NCI-H446 (cell line): ENCODE measurements around the gene MAGT1.
A peak's percentile ranks its signal among the peaks of the same experiment; 100 is the strongest.
"Not testable (repeated sequence)": the region's sequence is repeated elsewhere in the genome, so short reads cannot be mapped to it uniquely, and the experiment has no call there.

Experiments
- DNase-seq, 2 experiments: peaks; one replicate each; lab custom pipeline; 2025; lab: John Stamatoyannopoulos, UW

MAGT1 gene

DNA sequence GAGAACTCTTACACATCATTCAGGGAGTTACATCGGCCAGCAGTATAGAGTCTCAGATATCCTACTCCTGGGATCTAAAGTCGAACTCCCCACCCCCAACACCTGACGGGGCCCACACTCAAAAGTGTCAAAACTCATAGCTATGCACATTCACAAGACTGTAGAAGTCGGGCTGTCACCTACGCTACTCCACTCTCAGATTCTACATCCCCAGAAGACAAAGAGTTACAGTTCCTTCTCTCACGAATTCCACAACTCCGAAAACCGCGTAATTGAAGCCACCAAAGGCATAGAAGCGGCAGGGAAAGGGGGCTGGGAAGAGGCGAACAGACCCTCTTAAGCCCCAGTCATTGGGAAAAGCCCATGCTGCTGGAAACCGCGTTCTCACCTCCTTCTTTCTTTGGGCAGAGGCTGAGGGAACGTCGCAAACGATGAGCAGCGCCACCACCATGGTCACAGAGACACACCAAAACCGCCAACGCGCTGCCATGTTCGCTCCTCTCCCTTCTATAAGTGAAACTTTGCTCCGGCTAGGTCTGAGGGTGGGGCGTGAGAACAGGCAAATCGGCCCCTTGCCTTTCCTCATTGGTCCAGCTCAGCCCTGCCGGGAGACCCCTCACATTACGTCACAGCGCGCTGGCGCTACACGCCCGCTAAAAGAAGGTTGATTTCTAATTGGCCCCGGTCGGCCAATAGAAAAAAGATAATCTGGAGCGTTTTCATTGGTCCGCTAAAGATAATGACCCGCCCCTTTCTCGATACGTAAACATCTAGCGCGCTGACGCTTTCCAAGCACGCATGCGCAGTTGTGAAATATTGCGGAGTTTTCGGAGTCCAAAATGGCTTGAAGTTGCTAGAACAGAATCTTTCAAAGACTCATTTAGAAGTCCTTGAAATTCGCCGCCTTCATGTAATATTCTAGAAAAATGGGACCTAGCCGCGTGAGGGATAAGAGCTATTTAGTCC lies at the start of gene MAGT1:
MAGT1 (minus strand) TSS at position 515 of the 966 bp plus-strand sequence; CDS start at position 490, 25 bp downstream.
- peak; percentile 95 to 97 for DNase-seq

DNA sequence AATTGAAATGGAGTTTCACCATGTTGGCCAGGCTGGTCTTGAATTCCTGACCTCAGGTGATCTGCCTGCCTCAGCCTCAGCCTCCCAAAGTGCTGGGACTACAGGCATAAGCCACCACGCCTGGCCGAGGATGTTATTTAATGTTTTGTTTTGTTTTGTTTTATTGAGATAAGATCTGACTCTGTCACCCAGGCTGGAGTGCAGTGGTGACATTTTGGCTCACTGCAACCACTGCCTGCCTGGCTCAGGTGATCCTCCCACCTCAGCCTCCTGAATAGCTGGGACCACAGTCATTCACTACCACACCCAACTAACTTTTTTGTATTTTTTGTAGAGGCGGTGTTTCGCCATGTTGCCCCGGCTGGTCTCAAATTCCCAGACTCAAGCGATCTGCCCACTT lies 49.8 kb upstream of the MAGT1 start:
- not testable (repeated sequence) for DNase-seq

DNA sequence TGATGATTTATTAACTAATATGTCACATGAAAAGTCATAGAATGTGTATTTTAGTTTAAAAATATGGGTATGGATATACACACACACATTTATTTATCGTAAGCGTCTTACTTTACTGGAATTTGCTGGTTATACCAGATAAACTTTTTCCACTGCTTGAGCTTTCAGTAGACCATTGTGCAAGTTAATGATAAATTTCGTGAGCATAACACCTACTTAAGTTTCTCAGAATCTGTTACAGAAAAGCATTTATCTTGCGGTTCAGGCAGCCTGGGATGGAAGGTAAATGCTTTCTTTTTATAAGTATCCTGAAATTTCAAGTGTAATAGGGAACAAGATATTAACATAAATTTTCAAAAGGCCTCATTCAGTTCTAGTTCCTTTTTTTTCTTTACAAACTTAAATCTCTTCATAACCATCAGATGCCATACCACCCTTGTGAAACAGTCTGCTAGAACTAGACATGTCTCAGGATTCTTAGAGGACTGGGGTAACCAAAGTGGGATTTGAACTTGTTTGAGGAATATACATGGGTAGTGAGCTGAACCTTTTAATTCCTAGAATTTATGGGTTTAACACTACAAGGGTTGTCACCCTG lies 42.9 kb upstream of the MAGT1 start:
- no peak for DNase-seq

DNA sequence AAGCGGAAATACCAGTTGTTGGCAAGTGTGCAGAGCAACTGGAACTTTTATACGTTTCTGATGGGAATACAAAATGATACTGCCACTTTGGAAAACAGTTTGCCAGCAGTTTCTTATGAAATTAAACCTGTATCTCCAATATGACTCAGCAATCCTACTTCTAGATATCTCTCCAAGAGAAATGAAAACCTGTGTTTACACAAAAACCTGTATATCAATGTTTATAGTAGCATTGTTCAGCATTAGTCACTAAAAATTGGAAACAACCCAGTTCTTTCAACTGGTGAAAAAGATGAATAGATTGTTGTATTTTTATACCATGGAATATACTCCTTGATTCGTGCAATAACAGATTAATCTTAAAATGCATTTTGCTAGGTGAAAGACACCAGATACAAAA lies 42.1 kb upstream of the MAGT1 start:
- no peak for DNase-seq

DNA sequence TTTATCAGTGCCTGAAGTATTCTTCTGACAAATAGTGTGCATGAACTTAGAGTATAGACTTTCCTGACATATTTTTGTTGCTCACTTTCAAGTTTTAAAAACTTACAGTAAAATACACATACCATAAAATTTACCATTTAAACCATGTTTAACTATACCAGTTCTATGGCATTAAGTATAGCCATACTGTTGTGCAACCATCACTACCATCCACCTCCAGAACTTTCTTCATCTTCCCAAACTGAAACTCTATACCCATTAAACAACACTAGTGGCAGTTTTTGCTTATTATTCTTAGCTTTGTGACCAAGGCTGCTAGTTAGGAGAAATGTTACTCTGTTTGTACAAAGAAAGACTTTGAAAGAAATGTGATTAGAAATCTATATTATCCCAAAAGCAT lies 41.1 kb upstream of the MAGT1 start:
- no peak for DNase-seq

DNA sequence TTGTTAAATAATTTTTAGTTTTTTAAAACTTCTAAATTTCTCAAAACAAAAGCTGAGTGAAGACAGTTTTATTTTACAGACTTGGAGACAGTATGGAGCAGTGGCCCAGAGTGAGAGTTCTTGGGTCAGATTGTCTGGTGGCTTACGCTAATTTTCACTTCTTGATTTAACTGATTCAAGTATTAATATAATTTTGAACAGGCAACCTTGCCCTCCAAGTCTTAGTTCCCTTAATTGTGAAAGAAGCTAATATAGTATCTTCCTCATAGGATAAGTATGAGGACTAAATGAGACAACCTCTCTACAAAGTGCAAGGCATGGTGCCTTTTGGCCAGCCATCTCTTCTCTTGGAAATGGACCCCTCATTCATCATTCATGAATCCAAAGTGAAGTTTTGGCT lies 40.7 kb upstream of the MAGT1 start:
- DNase-seq: no peak

DNA sequence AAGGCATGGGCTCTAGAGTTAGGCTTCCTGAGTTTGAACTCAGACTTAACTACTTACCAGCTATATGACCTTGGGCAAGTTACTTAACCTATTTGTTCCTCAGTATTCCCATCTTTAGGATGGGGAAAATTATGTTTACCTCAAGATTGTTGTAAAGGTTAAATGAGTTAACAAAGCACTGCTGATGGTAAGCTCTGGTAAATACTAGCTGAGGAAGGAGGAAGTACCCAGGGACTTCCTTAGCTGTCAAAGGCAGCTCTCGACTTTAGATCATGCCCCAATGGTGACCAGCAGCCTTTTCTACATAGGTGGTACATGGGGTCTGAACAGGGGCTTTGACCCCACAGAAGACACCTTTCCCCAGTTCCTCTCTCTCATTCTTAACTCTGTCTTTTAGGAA lies 35.3 kb upstream of the MAGT1 start:
- no peak for DNase-seq

DNA sequence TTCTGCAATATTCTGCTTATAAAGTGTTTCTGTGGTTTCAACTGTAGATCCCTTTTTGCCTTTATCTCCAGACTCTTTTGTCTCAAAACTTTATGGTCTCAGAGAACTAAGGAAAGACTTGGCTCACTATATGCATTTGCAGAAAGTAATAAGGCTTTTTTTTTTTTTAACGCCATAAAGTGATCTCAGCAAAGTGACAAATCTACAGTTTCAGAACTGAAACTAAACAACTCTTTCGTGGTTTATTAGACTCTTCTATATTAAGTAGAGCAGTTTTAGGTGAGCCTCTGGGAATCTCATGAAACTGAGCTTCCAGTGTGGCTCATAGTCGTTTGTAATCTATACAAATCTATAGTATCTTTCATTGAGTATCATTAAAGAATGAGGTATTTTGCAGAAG lies 30.5 kb upstream of the MAGT1 start:
- DNase-seq: no peak

DNA sequence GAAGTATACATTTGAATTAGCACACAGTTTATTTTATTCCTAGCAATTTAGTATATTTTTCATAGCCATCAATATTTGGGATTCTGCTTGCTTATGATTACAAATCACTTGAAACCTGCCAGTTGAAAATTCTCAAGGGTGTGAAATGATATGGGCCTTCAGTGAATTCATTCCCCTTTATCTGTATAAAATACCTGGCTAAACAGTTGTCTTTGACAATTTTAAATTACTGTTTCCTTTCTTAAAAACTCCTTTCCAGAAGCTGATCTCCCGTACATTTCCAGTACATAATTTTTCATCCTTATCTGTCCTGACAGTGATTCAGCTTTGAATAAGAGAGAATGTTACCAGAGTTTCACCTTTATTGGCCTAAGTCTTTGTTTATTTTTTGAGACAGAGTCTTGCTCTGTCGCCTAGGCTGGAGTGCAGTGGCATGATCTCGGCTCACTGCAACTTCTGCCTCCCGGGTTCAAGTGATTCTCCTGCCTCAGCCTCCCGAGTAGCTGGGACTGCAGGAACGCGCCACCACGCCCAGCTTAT lies 29.2 kb upstream of the MAGT1 start:
- no peak for DNase-seq

DNA sequence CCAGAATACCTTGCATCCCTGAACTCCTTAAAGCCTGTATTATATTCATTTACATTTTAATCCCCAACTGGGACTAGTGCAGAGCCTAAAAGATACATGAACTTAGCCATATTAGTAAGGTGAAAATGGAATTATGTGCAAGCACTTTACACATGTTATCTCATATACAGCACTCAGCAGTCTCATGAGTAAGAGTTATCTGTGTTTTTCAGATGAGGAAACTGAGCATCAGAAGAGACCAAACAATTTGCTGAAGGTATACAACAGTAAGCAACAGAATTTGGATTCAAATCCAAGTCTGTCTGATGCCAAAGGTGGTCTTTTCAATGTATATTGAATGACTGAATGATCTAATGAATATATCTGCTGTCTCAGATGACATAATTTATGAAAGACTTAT lies 27.6 kb upstream of the MAGT1 start:
- DNase-seq: no peak

DNA sequence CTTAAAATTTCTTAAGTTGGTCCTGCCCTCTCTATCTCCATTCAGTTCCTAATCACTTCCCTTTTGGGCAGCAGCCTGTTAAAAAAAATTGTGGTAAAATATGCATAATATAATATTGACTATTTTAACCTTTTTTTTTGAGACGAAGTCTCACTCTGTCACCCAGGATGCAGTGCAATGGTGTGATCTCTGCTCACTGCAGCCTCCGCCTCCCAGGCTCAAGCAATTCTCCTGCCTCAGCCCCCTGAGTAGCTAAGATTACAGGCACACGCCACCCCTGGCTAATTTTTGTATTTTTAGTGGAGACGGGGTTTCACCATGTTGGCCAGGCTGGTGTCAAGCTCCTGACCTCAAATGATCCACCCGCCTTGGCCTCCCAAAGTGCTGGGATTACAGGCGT lies 24.1 kb upstream of the MAGT1 start:
- DNase-seq: not testable (repeated sequence)

DNA sequence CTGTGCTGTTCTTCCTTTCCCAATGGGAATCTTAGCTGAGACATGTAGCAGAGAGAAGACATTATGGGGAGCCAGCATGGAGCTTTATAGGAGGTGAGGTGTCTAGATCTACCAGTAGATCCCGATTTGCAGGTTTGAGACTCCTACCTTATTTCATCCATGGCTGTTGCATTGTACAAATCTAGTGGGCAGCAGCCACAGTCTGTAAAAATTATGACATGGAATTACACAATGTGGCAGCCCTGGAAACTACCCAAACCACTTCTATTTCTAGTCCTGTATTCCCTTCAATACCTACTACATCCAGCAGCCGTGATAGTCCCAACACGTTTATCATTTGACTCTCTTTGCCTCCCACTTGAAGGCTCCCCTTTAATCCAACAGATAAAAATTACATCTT lies 23.3 kb upstream of the MAGT1 start:
- DNase-seq: no peak

DNA sequence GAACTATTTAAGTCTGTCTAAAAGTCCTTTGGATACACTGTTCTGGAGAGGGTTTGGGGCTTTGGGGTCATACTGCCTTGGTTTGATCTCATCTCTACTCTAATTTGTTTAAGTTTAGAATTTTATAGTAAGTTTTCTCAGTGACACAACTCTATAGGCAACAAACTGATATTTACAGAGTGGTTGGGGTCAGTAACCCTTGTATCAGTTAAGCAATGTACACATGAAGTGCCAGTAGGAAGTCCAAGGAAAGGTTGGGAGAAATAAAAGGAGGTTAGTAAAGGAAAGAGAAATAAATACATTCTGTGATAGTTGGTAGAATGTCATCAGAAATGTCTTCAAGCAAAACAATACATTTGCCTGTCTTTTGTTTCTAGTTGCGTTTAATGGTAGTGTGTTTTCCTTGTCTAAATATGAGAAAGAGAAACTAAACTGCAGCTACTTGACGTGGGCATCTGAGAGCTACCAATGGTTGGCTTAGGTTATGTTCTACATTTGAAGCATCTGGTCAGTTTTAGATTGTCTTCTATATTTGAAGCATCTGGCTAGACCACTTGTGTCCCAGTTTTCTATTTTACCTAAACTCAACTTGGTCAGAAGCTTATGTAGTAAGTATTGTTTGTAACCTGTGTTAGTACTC lies 22.2 kb upstream of the MAGT1 start:
- DNase-seq: no peak

DNA sequence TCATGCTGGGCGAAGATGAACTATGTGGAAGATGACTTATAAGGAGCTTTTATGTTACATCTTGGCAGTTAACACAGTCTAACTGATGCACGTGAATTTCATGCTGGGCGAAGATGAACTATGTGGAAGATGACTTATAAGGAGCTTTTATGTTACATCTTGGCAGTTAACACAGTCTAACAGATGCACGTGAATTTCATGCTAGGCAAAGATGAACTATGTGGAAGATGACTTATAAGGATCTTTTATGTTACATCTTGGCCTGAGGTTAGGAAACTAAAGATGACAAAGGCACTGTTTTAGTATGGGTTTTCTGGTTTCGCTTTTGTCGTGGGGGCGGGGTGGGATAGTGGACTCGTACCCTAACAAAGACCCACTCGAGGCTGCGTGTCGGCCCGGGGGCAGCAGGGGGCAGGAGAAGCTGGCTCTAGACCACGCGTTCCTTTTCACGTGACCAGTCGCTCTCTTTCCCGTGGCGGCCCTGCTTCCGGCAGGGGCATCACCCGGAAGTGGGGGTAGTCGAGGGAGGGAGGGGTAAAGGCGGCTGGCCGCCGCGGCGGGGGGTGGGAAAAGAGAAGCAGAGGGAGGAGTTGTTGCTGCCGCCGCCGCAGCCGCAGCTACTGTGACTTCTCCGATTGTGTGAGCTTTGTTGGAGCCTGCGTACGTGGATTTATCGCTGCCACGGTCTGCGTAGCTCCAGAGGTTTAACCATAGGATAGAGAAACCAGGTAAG lies 15.0 kb upstream of the MAGT1 start, which contains the start of gene ATP7A:
ATP7A (plus strand) TSS at position 586 of the 733 bp plus-strand sequence. CDS start 60,949 bp downstream, outside the sequence.
- DNase-seq: peak; percentile 56 to 88

DNA sequence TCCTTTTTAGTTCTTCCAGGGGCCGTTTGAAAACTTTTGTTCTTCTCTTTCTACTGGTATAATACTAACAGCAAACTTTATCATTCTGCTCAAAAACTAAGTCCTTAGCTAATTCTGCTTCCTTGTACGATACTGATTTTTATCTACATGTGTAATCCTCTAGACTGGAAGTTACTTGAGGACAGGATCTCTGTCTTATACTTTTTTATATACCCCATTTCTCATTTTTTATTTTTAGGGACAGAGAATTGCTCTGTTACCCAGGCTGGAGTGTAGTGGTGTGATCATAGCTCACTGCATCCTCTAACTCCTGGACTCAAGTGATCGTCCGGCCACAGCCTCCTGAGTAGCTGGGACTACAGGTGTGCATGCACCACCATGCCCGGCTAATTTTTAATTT lies 6.3 kb upstream of the MAGT1 start:
- DNase-seq: no peak

DNA sequence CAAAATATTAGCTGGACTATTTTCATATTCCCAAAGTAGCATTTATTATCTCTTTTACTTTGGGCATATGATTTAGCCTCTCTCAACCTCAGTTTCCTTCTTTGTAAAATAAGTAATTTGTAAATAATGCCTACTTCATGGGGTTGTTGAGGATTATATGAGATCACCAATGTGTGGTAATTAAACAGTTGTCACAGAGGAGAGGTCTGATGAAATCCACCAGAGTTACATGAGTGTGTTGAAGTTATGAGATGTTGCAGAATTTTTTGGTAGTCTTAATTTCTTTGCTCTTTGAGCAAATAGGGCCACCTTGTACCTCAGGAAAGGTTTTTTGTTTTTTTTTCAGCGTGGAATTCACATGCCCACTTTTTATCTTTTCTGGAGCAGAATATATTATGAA lies 5.5 kb upstream of the MAGT1 start:
- no peak for DNase-seq

DNA sequence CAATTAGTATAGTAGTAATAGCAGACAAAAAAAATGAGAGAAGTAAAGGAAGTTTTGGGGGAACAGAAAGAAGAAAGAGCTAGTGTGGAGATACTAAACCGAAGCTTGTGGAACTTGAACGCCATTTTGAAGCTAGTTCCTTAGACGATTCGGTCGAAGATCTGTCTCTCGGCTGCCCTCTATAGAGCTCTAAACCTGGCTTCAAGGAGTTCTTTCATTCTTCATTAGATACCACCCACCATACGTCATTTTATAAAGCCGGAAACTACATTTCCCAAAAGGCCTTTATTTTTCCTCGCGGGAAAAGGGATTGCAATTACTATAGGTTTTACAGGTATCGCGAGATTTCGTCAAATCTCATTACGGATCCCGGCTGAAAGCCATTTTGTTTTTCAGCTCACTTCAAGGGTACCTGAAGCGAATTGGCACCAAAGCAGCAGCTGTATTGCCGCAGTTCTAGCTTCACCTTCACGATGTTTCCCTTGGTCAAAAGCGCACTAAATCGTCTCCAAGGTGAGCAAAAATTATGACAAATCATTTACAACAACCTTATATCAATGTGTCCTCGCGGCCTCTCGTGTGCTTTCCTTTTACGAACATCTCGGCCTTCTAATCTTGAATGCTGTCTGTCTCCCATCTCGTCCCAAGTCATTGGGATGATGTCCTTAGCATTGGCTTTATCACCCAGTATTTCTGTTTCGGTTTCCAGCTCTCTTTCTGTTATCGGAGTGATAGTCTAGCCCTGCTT lies 4.0 kb upstream of the MAGT1 start, which contains the start of gene COX7B:
COX7B (plus strand) TSS at position 388 of the 748 bp plus-strand sequence; CDS start at position 474, 86 bp downstream.
- peak; percentile 90 to 96 for DNase-seq

DNA sequence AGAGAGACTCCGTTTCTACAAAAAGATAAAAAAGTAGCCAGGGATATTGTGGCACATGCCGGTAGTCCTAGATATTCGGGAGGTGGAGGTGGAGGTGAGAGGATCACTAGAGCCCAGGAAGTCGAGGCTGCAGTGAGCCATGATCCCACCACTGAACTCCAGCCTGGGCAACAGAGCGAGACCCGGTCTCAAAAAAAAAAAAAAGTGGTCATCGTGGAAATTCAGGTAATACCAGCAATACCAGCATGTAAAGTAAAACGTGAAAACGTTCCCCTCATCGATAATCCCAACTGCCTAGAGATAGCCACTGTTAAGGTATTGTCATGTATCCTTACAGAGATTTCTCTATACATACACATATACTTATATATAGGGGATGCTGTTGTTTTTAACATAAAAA lies 1.5 kb downstream of the MAGT1 start:
- no peak for DNase-seq

DNA sequence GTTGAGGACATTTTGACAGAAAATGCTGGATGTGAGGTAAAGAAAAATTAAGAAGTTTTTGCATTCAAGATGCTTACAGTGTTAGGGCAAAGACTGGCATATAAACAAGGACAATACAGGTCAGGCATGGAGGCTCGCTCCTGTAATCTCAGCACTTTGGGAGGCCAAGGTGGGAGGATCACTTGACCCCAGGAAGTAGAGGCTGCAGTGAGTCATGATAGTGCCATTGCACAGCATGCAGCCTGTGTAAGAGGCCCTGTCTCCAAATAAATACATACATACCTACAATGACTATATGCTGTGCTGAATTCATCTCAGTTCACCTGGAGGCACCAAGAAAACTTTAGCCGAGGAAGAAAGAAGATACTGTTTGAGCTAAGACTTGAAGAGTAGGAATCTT lies 2.3 kb downstream of the MAGT1 start:
- DNase-seq: no peak

DNA sequence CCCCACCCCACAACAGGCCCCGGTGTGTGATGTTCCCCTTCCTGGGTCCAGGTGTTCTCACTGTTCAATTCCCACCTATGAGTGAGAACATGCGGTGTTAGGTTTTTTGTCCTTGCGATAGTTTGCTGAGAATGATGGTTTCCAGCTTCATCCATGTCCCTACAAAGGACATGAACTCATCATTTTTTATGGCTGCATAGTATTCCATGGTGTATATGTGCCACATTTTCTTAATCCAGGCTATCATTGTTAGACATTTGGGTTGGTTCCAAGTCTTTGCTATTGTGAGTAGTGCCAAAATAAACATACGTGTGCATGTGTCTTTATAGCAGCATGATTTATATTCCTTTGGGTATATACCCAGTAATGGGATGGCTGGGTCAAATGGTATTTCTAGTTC lies 13.8 kb downstream of the MAGT1 start:
- DNase-seq: not testable (repeated sequence)

DNA sequence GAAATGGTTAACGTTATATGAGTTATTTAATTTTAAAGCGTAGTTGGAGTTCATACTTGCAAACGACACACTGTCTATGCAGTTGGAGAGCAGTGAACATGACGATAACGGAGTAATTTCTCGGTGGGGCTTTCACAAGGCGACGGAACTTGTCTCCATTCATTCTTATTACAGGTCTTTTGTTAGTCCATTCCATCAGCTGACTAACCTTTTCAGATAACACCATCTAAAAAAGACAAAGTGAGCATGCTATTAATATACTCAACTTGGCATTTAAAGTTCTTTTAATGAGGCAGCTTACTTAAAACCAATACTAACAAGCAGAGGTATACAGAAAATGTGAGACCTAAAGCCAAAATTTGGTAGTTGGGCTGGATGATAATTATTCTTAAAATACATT lies 19.9 kb downstream of the MAGT1 start:
- DNase-seq: no peak
